ENCODE results near the gene DIO3.

- no peak for TF ChIP-seq CTCF (IDR thresholded peaks at IDR 0.05)
- TF ChIP-seq EZH2 (IDR thresholded peaks at IDR 0.05; ENCODE audit: borderline replicate concordance, insufficient read depth, low read depth, low read length, poor library complexity, severe bottlenecking), result no peak
These were observed 14.6 kb upstream of the DIO3 start for GRCh38 chr14:101546706-101547105.
